SH-SY5Y (cell line): Measurements from ENCODE around the gene HOXB9.

Experiments used
- GATA2 ChIP-seq: IDR thresholded peaks from 2 replicates; pipeline ENCODE4 v1.6.1; 2011; ENCODE audit warnings: mild to moderate bottlenecking, low read depth, low read length
- GATA3 ChIP-seq: IDR thresholded peaks from 2 replicates; pipeline ENCODE4 v1.6.1; 2011; ENCODE audit warnings: low read depth, mild to moderate bottlenecking, low read length, moderate library complexity

- no peak for TF ChIP-seq GATA3
- no peak for TF ChIP-seq GATA2
Observed at GRCh38 chr17:48620461-48621139, 5.6 kb downstream of the HOXB9 start.
